ENCODE data around the gene HRK. TPM values are rescaled to one million over a fixed set of nuclear protein-coding genes. Genes with fewer than 3 reads are reported as not detected.
A peak's percentile ranks its signal among the peaks of the same experiment; 100 is the strongest.

HRK gene
- total RNA-seq (under 1 TPM in 1 of 2 donors, not detected in 1; 0.14 TPM), polyA plus RNA-seq (not detected)

DNA sequence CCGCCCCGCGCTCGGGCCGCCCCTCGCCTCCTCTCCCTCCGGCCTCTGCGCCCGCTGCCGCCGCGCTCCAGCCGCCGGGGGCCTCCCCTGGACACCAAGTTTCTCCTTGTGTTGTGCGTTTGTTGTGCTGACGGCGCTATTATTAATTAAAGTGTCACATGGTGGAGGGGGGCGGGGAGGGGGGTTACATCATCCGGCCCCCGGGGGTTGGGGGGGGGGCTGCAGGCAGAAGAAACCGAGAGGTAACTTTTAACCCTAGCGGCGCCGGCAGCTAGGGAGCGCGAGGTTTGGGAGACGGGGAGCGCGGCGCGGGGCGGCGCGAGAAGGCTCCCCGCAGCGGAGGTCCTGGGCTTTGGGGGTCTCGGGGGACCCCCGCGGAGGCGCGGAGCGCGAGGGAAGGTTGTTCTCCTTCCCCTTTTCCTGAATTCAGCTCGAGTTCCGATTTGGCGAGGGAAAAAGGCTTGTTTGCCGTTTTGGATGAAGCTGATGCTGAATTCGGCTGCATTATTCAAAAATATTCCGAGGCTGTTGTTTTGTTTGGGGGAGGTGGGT is at the start of gene HRK:
Gene HRK, minus strand, starts transcription at position 117 of the 552 bp plus-strand sequence. CDS start 134 bp downstream, outside the sequence.
- H3K27ac ChIP-seq (ENCODE audit: low read depth in 1 of 2, low read length in 2 of 2): no peak within 1 kb of the TSS
- H3K27me3 ChIP-seq (ENCODE audit: control insufficient read depth in 4 of 4, insufficient read depth in 4 of 4, low read length in 3 of 4): peaks cover 3 to 19% (median 16%) of the 10 kb centered on the region in 4 donors
- DNase-seq (ENCODE audit: low spot score): no peak
- no peaks in the 10 kb centered on the region for H3K9me3 ChIP-seq (ENCODE audit: control insufficient read depth in 4 of 4, low read length in 3 of 4)
- peaks cover 7 to 33% (median 22%) of the 10 kb centered on the region in 4 donors for H3K4me1 ChIP-seq (ENCODE audit: control insufficient read depth in 4 of 4, insufficient read depth in 4 of 4, low read length in 3 of 4)
- no peaks in the 10 kb centered on the region for H3K36me3 ChIP-seq (ENCODE audit: control insufficient read depth in 4 of 4, insufficient read depth in 3 of 4, low read depth in 1 of 4, low read length in 3 of 4)
- no peak within 1 kb of the TSS for H3K9ac ChIP-seq (ENCODE audit: low read depth in 1 of 2, low read length in 2 of 2)
- 2% methylated on average over 49 of the region's 49 CpGs for WGBS
- peak within 1 kb of the TSS in 1 of 3 donors; percentile 36 for H3K4me3 ChIP-seq (ENCODE audit: low read depth in 1 of 3, low read length in 3 of 3)
- TF ChIP-seq RAD21 (IDR thresholded peaks at IDR 0.05) (no peak), SP1 (IDR thresholded peaks at IDR 0.05) (no peak), NR2F2 (IDR thresholded peaks at IDR 0.05) (no peak), RXRA (IDR thresholded peaks at IDR 0.05) (no peak), FOXA1 (IDR thresholded peaks at IDR 0.05) (no peak), EGR1 (IDR thresholded peaks at IDR 0.05; ENCODE audit: low read depth in 2 of 2) (no peak), GABPA (IDR thresholded peaks at IDR 0.05 in 1 of 2, conservative IDR thresholded peaks at IDR 0.05 in 1 of 2) (no peak)
- TF ChIP-seq, protein P1, sequence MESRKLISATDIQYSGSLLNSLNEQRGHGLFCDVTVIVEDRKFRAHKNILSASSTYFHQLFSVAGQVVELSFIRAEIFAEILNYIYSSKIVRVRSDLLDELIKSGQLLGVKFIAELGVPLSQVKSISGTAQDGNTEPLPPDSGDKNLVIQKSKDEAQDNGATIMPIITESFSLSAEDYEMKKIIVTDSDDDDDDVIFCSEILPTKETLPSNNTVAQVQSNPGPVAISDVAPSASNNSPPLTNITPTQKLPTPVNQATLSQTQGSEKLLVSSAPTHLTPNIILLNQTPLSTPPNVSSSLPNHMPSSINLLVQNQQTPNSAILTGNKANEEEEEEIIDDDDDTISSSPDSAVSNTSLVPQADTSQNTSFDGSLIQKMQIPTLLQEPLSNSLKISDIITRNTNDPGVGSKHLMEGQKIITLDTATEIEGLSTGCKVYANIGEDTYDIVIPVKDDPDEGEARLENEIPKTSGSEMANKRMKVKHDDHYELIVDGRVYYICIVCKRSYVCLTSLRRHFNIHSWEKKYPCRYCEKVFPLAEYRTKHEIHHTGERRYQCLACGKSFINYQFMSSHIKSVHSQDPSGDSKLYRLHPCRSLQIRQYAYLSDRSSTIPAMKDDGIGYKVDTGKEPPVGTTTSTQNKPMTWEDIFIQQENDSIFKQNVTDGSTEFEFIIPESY (IDR thresholded peaks at IDR 0.05): no peak
- TF ChIP-seq, protein P2, sequence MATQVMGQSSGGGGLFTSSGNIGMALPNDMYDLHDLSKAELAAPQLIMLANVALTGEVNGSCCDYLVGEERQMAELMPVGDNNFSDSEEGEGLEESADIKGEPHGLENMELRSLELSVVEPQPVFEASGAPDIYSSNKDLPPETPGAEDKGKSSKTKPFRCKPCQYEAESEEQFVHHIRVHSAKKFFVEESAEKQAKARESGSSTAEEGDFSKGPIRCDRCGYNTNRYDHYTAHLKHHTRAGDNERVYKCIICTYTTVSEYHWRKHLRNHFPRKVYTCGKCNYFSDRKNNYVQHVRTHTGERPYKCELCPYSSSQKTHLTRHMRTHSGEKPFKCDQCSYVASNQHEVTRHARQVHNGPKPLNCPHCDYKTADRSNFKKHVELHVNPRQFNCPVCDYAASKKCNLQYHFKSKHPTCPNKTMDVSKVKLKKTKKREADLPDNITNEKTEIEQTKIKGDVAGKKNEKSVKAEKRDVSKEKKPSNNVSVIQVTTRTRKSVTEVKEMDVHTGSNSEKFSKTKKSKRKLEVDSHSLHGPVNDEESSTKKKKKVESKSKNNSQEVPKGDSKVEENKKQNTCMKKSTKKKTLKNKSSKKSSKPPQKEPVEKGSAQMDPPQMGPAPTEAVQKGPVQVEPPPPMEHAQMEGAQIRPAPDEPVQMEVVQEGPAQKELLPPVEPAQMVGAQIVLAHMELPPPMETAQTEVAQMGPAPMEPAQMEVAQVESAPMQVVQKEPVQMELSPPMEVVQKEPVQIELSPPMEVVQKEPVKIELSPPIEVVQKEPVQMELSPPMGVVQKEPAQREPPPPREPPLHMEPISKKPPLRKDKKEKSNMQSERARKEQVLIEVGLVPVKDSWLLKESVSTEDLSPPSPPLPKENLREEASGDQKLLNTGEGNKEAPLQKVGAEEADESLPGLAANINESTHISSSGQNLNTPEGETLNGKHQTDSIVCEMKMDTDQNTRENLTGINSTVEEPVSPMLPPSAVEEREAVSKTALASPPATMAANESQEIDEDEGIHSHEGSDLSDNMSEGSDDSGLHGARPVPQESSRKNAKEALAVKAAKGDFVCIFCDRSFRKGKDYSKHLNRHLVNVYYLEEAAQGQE (IDR thresholded peaks at IDR 0.05): no peak

DNA sequence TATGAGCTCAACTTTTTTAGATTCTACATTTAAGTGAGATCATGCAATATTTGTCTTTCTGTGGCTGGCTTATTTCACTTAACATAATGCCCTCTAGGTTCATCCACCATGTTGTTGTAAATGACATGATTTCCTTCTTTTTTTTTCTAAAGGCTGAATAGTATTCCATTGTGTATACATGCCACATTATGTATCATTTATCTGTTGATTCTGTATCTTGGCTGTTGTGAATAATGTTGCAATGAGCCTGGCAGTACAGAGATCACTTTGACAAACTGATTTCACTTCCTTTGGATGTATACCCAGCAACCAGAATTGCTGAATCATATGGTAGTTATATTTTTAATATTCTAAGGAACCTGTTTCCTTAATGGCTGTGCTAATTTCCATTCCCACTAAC is 48.6 kb upstream of the HRK start:
- Histone ChIP-seq H3K4me1 (ENCODE audit: control insufficient read depth in 4 of 4, insufficient read depth in 4 of 4, low read length in 3 of 4) (peaks cover 0 to 2% (median 0%) of the 10 kb centered on the region in 4 donors), H3K4me3 (ENCODE audit: low read depth in 1 of 3, low read length in 3 of 3) (no peak overlapping the region), H3K9ac (ENCODE audit: low read depth in 1 of 2, low read length in 2 of 2) (no peak overlapping the region), H3K27ac (ENCODE audit: low read depth in 1 of 2, low read length in 2 of 2) (no peak overlapping the region), H3K27me3 (ENCODE audit: control insufficient read depth in 4 of 4, insufficient read depth in 4 of 4, low read length in 3 of 4) (no peaks in the 10 kb centered on the region), H3K36me3 (ENCODE audit: control insufficient read depth in 4 of 4, insufficient read depth in 3 of 4, low read depth in 1 of 4, low read length in 3 of 4) (peaks cover 2 to 10% (median 6%) of the 10 kb centered on the region in 4 donors), H3K9me3 (ENCODE audit: control insufficient read depth in 4 of 4, low read length in 3 of 4) (no peaks in the 10 kb centered on the region)
- no peak for DNase-seq (ENCODE audit: low spot score)
- TF ChIP-seq HNF4A (conservative IDR thresholded peaks at IDR 0.05) (peak; percentile 7 to 12), FOXA1 (IDR thresholded peaks at IDR 0.05) (no peak), RAD21 (IDR thresholded peaks at IDR 0.05) (no peak)

DNA sequence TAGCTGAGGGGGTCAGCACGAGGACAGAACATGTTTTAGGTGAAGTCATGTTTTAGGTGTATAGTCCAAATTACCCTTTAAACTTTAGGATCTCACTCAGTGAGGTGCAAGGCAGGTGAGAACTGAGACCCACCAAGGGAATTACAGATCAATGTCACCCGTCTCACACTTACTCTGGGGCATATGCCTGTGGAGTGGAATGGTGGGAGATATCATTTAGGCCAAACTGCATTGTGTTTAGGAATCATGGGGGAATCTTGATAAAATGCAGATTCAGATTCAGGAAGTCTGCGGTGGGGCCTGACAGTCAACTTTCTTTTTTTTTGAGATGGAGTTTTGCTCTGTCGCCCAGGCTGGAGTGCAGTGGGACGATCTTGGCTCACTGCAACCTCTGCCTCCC is 47.3 kb upstream of the HRK start:
- peaks cover 0 to 2% (median 0%) of the 10 kb centered on the region in 4 donors for H3K4me1 ChIP-seq (ENCODE audit: control insufficient read depth in 4 of 4, insufficient read depth in 4 of 4, low read length in 3 of 4)
- TF ChIP-seq EGR1 (IDR thresholded peaks at IDR 0.05; ENCODE audit: low read depth in 2 of 2) (no peak), RXRA (IDR thresholded peaks at IDR 0.05) (no peak), FOXA2 (IDR thresholded peaks at IDR 0.05) (no peak), HNF4G (IDR thresholded peaks at IDR 0.05) (no peak), FOXA1 (IDR thresholded peaks at IDR 0.05) (no peak), YY1 (IDR thresholded peaks at IDR 0.05) (no peak), SP1 (IDR thresholded peaks at IDR 0.05) (no peak), NR2F2 (IDR thresholded peaks at IDR 0.05) (no peak)

More for the DNA sequence above, 47.3 kb upstream of the HRK start:
- no peaks in the 10 kb centered on the region for H3K27me3 ChIP-seq (ENCODE audit: control insufficient read depth in 4 of 4, insufficient read depth in 4 of 4, low read length in 3 of 4)
- H3K4me3 ChIP-seq (ENCODE audit: low read depth in 1 of 3, low read length in 3 of 3): no peak overlapping the region
- H3K9me3 ChIP-seq (ENCODE audit: control insufficient read depth in 4 of 4, low read length in 3 of 4): no peaks in the 10 kb centered on the region
- no peak overlapping the region for H3K9ac ChIP-seq (ENCODE audit: low read depth in 1 of 2, low read length in 2 of 2)
- no peak overlapping the region for H3K27ac ChIP-seq (ENCODE audit: low read depth in 1 of 2, low read length in 2 of 2)
- no peak for DNase-seq (ENCODE audit: low spot score)
- peaks cover 2 to 10% (median 6%) of the 10 kb centered on the region in 4 donors for H3K36me3 ChIP-seq (ENCODE audit: control insufficient read depth in 4 of 4, insufficient read depth in 3 of 4, low read depth in 1 of 4, low read length in 3 of 4)
- 98% methylated on average over 5 of the region's 5 CpGs for WGBS
